ENCODE data around the gene NOVA2.

Gene NOVA2, protein sequence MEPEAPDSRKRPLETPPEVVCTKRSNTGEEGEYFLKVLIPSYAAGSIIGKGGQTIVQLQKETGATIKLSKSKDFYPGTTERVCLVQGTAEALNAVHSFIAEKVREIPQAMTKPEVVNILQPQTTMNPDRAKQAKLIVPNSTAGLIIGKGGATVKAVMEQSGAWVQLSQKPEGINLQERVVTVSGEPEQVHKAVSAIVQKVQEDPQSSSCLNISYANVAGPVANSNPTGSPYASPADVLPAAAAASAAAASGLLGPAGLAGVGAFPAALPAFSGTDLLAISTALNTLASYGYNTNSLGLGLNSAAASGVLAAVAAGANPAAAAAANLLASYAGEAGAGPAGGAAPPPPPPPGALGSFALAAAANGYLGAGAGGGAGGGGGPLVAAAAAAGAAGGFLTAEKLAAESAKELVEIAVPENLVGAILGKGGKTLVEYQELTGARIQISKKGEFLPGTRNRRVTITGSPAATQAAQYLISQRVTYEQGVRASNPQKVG

GRCh38 chr19:45973553-45974338 is at the start of gene NOVA2:
TSS of gene NOVA2 (minus strand) at chr19:45973865. CDS start at chr19:45973351, 514 bp downstream.
- peak; percentile 11 for FAIRE-seq

- no peak for FAIRE-seq
These were observed 49.7 kb upstream of the NOVA2 start for GRCh38 chr19:46023311-46023779.

DNA sequence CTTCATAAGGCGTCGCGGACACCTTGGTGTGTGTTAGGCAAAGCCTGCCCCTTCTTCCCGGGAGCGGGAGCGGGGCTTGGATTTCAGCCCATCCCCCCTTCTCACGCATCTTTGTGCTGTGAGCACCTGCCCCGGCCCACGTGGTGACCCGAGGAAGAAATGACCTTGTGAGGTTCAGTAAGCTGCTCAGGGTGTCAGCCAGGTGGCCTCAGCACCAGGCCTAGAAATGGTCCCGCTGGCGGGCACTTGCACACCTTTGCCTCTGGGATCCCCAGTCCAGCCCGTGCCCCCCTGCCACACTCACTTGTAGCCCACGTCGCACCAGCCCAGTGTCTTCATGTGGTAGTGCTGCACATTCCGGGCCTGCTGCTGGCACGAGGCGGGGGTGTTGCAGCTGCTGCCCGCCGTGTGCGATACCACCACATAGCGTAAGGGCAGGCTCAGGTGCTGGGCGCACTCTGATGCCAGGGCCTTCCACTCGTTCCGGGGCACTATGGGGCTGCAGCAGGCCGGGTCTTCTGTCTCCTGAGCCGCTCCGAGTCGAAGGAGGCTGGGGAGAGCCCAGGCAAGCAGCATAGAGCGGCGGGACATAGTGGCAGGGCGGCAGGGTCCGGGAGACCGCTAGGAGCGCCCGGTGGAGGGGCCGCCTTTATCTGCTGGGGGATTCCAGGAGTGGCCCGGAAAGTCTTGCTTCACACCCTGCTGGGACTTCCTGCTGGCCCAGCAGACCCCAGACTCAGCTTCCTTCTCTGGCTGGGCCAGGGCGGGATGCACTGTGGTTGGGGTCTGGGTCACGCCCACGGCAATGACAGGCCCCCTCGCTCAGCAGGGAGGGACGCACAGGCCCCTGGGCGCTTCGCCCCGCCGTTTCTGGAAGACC is 49.0 kb upstream of the NOVA2 start, which contains the start of gene PGLYRP1:
TSS of gene PGLYRP1 (minus strand) at position 623 of the 880 bp plus-strand sequence. CDS start at position 591, 32 bp downstream.
- FAIRE-seq = no peak

DNA sequence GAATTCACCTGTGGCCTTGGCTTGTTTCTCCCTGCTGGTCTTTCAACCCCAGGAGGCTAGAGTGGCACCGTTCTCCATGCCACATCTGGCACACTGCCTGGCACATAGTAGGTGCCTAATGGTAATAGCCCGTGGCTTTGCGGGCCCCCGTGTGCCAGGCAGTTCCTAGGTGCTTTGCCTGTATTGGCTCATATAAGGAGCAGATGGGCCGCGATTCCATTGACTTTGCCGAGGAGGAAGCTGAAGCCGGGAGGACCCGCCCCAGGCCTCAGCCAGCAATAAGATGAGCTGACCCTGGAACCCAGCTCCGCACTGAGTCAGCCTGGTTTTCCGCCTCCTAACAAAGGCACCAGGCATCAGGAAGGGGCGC is 48.4 kb upstream of the NOVA2 start:
- FAIRE-seq = no peak

DNA sequence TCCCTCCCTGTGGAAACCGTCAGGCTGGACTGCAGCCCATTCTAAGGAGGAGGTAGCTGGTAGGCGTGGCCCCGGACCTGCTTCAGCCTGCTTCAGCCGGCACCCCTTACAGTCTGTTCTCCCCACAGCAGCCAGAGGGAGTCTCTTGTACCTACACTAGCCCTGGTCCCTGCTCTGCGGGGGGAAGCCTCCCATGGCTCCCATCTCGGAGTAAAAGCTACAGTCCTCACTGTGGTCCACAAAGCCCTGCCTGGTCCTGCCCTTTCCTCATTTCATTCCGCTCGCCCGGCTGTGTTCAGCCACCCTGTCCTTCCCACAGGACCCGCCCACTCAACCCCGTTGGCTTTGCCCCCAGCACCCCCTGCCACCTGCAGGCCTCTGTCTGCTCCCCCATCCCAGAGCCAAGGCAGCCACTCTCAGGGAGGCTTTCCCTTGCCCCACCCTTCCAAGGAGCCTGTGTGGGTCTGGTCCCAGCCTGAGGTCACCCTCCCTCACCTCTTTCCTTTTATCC is 47.9 kb upstream of the NOVA2 start:
- no peak for FAIRE-seq

- no peak for FAIRE-seq
These were observed 47.1 kb upstream of the NOVA2 start for GRCh38 chr19:46020819-46021125.

DNA sequence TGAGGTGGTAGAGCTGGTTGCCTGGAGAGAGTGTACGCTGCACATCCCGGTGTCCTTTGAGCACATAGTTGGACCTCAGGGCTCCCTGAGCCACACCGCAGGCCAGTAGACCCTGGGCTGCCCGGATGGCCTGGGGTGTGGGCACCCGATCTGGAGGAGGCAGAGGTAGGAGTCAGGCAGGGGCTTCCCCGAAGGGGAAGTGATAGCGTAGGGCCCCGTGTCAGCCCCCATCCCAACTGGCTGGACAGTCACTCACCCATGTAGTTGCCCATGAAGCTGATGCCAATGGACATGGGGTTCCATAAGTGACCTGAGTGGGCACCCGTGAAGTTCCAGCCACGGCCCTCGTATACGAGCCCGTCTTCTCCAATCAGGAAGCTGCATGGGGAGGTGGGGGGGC is 45.6 kb upstream of the NOVA2 start:
- no peak for FAIRE-seq

DNA sequence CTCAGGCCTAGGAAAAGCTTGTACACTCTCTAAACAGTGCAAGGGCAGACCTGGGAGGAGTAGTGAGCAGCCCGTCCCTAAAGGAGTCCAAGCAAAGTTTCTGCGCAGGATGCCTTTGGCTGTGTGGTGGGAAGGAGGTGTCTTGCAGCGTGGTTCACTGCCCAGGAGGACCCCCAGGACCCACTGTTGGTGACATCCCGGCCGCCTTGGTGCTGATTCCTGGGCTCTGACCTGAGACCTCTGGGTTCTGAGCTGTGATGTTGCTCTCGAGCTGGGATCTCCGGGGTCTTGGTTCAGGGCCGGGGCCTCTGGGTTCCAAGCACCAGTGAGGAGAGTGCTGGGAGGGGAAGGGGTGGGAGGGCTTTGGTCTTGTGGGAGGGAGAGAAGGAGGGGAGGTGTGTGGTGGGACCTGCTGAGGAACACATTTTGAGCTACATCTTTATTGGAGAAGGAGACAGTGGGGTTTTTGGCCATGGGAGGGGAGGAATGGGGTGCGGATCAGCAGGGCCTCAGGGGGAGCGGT is 45.1 kb upstream of the NOVA2 start:
- no peak for FAIRE-seq

- no peak for FAIRE-seq
These were observed 44.4 kb upstream of the NOVA2 start for GRCh38 chr19:46017874-46018675.

- FAIRE-seq = no peak
These were observed 43.4 kb upstream of the NOVA2 start for GRCh38 chr19:46017095-46017429.

DNA sequence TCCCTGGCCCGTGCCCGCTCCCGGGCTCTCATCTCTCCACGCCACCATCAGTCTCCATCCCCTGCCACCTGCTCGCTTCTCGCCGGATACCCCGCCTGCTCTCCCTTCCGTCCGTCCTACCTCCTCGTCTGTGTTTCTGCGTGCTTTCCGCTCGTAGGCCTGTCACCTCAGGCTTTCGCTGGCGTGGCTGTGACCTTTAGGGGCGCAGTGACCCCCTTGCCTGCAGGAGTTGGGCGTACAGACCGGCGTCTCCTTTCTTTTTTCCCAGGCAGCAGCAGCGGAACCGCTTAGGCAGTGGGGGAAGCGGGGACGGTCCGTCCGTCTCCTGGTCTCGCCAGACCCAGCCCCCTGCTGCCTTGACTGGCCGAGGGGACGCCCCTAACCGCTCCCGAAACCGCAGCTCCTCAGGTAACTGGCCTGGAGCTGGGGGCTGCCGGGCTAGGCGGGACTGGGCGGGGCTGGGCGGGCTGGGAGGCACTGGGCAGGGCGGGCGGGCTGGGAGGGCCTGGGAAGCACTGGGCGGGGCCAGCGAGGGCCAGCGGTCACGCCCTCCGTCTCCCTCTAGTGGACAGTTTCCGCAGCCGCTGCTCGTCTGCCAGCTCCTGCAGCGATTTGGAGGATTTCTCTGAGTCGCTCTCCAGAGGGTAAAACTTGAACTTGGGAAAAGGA is 42.9 kb upstream of the NOVA2 start:
- FAIRE-seq = no peak

GRCh38 chr19:46015687-46016425 is 42.2 kb upstream of the NOVA2 start:
- FAIRE-seq = no peak

- FAIRE-seq = no peak
These were observed 41.4 kb upstream of the NOVA2 start for GRCh38 chr19:46014941-46015686.

DNA sequence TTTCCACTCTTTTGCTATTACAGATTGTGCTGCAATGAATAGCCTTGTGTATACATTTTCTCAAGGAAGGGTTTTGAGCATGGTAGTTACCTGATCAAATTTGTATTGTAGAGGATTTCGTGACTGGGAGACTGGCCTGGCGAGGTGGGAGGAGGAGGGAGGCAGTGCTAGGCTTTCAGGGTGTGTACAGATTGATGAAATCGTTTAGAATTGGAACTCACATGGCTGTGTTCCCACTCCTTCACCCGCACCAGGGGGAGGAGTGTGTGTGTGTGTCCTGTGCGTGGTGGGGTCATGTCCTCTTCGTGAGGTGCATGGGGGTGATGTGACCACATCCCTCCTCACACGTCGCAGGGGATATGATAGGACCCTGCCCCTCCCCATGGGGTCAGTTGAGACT is 40.9 kb upstream of the NOVA2 start:
- FAIRE-seq = no peak

DNA sequence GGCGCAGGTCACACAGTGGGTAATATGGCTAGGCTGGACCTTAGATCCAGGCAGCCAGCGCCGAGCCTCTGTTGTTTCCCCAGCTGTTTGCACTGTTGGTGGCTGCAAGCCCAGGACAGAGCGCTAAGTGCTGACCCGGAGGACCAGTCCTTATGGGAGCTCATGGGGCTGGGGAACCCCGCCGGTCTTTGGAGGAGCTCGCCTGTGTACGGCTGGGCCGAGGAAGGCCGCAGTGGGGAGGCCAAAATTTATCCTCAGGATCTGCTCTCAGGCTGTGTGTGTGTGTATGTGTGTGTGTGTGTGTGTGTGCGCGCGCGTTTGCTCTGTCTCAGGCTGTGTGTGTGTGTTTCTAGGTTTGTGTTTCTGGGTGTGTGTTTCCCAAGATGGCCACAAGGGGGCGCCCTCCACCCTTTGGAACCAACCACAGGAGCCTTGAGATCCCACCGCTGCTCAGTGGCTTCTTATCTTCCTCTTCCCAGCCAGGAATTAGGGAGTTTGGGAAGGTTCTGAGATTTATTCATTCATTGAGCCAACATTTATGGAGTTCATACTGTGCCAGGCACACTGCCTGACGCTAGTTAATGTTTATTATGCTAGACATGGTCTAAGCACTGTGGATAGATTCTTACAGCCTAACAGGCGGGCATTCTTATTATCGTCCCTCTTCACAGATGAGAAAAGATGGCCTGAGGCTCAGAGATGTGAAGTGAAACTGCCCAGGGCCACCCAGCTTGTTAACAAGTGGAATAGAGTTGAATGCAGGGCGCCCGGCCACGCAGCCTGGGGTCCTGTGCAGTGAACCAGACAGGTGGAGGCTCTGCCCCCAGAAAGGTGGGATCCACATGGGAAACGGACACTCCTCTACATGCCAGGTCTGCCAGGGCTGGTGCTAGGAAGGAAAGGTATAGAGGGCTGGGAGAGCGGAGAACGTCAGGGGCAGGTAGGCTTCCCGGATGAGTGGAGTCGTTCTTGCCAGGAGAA is 36.2 kb upstream of the NOVA2 start:
- FAIRE-seq = peak; percentile 58

DNA sequence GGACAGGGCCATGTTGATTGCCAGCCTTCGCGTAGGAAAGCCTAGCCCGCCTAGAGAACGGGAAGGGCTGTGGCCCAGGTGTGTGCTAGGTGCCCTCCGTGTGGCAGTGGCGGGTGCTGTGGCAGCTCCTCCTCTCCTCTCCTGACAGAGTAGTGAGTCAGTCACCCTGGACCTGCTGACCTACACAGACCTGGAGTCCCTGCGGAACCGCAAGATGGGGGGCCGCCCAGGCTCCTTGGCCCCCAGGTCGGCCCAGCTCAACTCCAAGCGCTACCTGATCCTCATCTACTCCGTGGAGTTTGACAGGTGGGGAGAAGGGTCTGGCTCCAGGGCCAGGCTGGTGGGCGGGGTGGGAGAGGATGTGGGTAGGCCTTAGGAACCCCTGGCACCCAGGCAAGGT is 32.7 kb upstream of the NOVA2 start:
- no peak for FAIRE-seq

- FAIRE-seq = no peak
These were observed 29.1 kb upstream of the NOVA2 start for GRCh38 chr19:46002678-46003275.

Data from G401.6 (cell line).